NCI-H2227 treated with DMSO at 0.1 percent for 48 hours (cell line): Measurements from ENCODE around the gene NAA10.

Source experiments
- DNase-seq: peaks from one replicate; lab custom pipeline; 2025; lab: John Stamatoyannopoulos, UW

The NAA10 gene

GRCh38 chrX:153884590-153884989 lies 50.2 kb downstream of the NAA10 start:
- DNase-seq, result no peak

GRCh38 chrX:153884136-153884535 lies 50.7 kb downstream of the NAA10 start:
- no peak for DNase-seq

GRCh38 chrX:153883163-153883843 lies 51.5 kb downstream of the NAA10 start:
- DNase-seq, result peak; percentile 14

GRCh38 chrX:153882557-153882956 lies 52.3 kb downstream of the NAA10 start:
- no peak for DNase-seq

GRCh38 chrX:153882086-153882498 lies 52.7 kb downstream of the NAA10 start:
- DNase-seq, result no peak

- DNase-seq, result no peak
Measured at GRCh38 chrX:153881281-153881680, 53.6 kb downstream of the NAA10 start.

GRCh38 chrX:153880440-153880815 lies 54.4 kb downstream of the NAA10 start:
- peak; percentile 2 for DNase-seq

GRCh38 chrX:153879741-153880439 lies 54.9 kb downstream of the NAA10 start:
- no peak for DNase-seq
